ENCODE measurements around the gene COL23A1.

Gene COL23A1

DNA sequence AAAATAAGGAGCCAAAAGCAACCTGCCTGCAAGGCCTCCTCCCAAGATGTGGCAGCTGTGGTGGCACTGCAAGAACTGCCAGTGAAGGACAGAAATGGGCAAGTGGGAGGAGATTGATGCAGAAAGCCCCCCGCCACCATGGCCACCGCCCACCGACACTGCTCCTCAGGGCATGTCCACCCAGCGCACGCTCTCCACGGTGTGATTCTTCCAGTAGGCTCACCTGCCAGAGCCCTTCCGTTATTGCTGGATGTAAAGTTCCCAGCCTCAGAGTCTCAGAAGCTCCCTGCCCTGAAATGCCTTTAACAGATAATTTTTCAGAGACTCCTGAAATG lies 202.4 kb downstream of the COL23A1 start:
- Histone ChIP-seq H3K4me1 (ENCODE audit: control insufficient read depth in 2 of 2, insufficient read depth in 1 of 2, low read depth in 1 of 2, low read length in 2 of 2) (peaks cover 17 to 36% of the 10 kb centered on the region in 2 donors), H3K9me3 (replicated peaks in 1 of 2; ENCODE audit: control insufficient read depth in 2 of 2, insufficient read depth in 1 of 2, low read depth in 1 of 2, low read length in 2 of 2) (no peaks in the 10 kb centered on the region), H3K27ac (replicated peaks; ENCODE audit: low read length) (no peak overlapping the region), H3K36me3 (replicated peaks in 1 of 2; ENCODE audit: control insufficient read depth in 2 of 2, insufficient read depth in 2 of 2, low read length in 2 of 2) (no peaks in the 10 kb centered on the region), H3K4me2 (ENCODE audit: insufficient read depth, low read length, poor library complexity, severe bottlenecking) (no peak overlapping the region), H2BK12ac (ENCODE audit: low read length) (no peak overlapping the region), H3K18ac (ENCODE audit: low read length) (no peak overlapping the region), H3K23ac (ENCODE audit: low read depth, low read length, poor library complexity) (no peak overlapping the region), H2AK5ac (ENCODE audit: low read depth, low read length) (no peak overlapping the region), H3K27me3 (ENCODE audit: control insufficient read depth in 3 of 3, insufficient read depth in 3 of 3, low read depth in 1 of 3, low read length in 3 of 3) (no peaks in the 10 kb centered on the region), H3K4ac (ENCODE audit: low read length) (no peak overlapping the region), H2AFZ (ENCODE audit: low read length) (no peak overlapping the region), H3K4me3 (ENCODE audit: low read length in 2 of 2) (no peak overlapping the region), H3K9ac (ENCODE audit: low read depth, low read length, poor library complexity) (no peak overlapping the region), H4K8ac (ENCODE audit: low read depth, low read length) (no peak overlapping the region), H3K14ac (ENCODE audit: low read length) (no peak overlapping the region), H2BK5ac (ENCODE audit: low read length) (no peak overlapping the region), H2BK120ac (ENCODE audit: low read depth, low read length) (no peak overlapping the region), H4K91ac (ENCODE audit: low read depth, low read length, poor library complexity) (no peak overlapping the region), H2BK15ac (ENCODE audit: low read length) (no peak overlapping the region), H3K79me1 (ENCODE audit: low read depth, low read length) (no peaks in the 10 kb centered on the region)
- no peak for DNase-seq (ENCODE audit: low spot score)
- WGBS, 2 donors (ENCODE audit: extremely low coverage in 2 of 2, insufficient read length in 2 of 2, insufficient replicate concordance in 1 of 2) = no CpG with 5 or more reads among the region's 7 CpGs

DNA sequence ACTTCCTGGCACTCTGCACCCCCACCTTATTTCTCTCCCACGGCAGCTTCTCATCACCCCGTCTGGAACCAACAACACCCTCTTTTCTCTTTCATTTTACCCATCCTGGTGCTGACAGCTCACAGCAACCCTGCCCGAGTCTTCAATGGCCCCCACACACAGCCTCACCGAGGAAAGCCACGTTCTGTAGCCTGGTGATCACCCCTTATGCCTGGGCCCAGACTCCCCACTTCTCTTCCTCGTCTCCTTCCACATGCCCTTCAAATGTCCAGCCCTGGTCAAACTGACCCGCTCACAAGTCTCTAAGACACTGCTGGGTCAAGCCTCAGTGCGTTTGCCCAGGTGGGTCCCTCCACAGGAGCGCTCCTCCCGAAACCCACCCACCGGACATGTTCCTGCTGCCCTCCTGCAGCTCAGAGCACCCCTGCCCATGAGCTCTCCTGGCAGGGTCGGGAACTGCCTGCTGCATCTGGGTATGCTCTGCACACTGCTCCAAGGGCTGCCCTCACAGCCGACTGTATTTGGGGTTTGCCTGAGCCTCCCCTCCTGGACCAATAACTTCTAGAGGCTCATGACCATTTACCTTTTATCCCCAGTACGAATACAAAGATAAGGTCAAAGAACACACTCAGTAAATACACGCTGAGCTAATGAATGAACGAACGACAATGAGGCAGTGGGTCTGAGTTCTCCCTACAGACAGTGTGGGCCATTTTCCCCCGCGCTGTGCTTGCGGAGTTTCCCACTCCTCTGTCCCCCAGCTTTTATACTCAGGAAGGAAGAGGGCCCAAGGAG lies 202.9 kb downstream of the COL23A1 start:
- no peaks in the 10 kb centered on the region for H3K36me3 ChIP-seq (replicated peaks in 1 of 2; ENCODE audit: control insufficient read depth in 2 of 2, insufficient read depth in 2 of 2, low read length in 2 of 2)
- H3K18ac ChIP-seq (ENCODE audit: low read length) = peak overlapping the region; percentile 23
- no peak overlapping the region for H3K4me3 ChIP-seq (ENCODE audit: low read length in 2 of 2)
- H2AK5ac ChIP-seq (ENCODE audit: low read depth, low read length) = no peak overlapping the region
- no peak overlapping the region for H3K14ac ChIP-seq (ENCODE audit: low read length)
- H3K27ac ChIP-seq (replicated peaks; ENCODE audit: low read length) = no peak overlapping the region
- peak overlapping the region; percentile 35 for H2BK15ac ChIP-seq (ENCODE audit: low read length)
- no peak overlapping the region for H2BK12ac ChIP-seq (ENCODE audit: low read length)
- H3K27me3 ChIP-seq (ENCODE audit: control insufficient read depth in 3 of 3, insufficient read depth in 3 of 3, low read depth in 1 of 3, low read length in 3 of 3) = no peaks in the 10 kb centered on the region
- H3K4me1 ChIP-seq (ENCODE audit: control insufficient read depth in 2 of 2, insufficient read depth in 1 of 2, low read depth in 1 of 2, low read length in 2 of 2) = peaks cover 17 to 30% of the 10 kb centered on the region in 2 donors
- H4K91ac ChIP-seq (ENCODE audit: low read depth, low read length, poor library complexity) = no peak overlapping the region
- no peak overlapping the region for H2BK5ac ChIP-seq (ENCODE audit: low read length)
- no peak overlapping the region for H3K4ac ChIP-seq (ENCODE audit: low read length)
- H3K4me2 ChIP-seq (ENCODE audit: insufficient read depth, low read length, poor library complexity, severe bottlenecking) = no peak overlapping the region
- no peaks in the 10 kb centered on the region for H3K9me3 ChIP-seq (replicated peaks in 1 of 2; ENCODE audit: control insufficient read depth in 2 of 2, insufficient read depth in 1 of 2, low read depth in 1 of 2, low read length in 2 of 2)
- H4K8ac ChIP-seq (ENCODE audit: low read depth, low read length) = no peak overlapping the region
- no peak overlapping the region for H2BK120ac ChIP-seq (ENCODE audit: low read depth, low read length)
- no peak overlapping the region for H3K23ac ChIP-seq (ENCODE audit: low read depth, low read length, poor library complexity)
- no peak overlapping the region for H2AFZ ChIP-seq (ENCODE audit: low read length)
- DNase-seq (ENCODE audit: low spot score) = no peak
- H3K79me1 ChIP-seq (ENCODE audit: low read depth, low read length) = no peaks in the 10 kb centered on the region
- WGBS, 2 donors (ENCODE audit: extremely low coverage in 2 of 2, insufficient read length in 2 of 2, insufficient replicate concordance in 1 of 2) = no CpG with 5 or more reads among the region's 20 CpGs
- peak overlapping the region; percentile 18 for H3K9ac ChIP-seq (ENCODE audit: low read depth, low read length, poor library complexity)

DNA sequence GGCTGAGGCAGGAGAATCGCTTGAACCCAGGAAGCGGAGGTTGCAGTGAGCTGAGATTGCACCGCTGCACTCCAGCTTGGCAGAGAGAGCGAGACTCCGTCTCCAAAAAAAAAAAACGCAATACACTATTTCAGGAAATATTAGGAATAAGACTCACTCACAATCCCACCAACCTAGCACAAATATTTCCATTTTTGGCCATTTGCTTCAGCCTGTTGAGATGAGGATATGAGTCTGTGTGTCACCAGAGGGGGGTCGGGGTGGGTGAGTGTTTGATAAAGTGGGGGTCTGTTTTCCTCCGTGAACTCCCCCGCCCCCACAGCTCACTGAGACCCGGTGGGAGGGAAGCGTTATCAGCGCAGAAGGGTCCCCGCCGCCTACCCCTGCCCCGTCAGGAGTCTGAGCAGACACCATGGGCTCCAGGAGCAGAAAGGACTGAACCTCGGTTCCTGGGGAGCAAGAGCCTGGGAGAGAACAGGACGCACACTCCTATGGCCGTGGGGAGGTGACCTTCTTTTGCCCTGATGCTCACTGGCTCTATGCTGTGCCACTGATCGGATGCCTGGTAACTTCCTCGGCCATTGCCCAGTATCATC lies 203.8 kb downstream of the COL23A1 start:
- Histone ChIP-seq H3K4ac (ENCODE audit: low read length) (no peak overlapping the region), H2AFZ (ENCODE audit: low read length) (no peak overlapping the region), H3K18ac (ENCODE audit: low read length) (no peak overlapping the region), H2BK5ac (ENCODE audit: low read length) (no peak overlapping the region), H3K27me3 (ENCODE audit: control insufficient read depth in 3 of 3, insufficient read depth in 3 of 3, low read depth in 1 of 3, low read length in 3 of 3) (no peaks in the 10 kb centered on the region), H2AK5ac (ENCODE audit: low read depth, low read length) (peak overlapping the region; percentile 41), H3K9ac (ENCODE audit: low read depth, low read length, poor library complexity) (no peak overlapping the region), H4K8ac (ENCODE audit: low read depth, low read length) (no peak overlapping the region), H3K4me3 (ENCODE audit: low read length in 2 of 2) (no peak overlapping the region), H3K27ac (replicated peaks; ENCODE audit: low read length) (no peak overlapping the region), H3K14ac (ENCODE audit: low read length) (no peak overlapping the region), H3K4me1 (ENCODE audit: control insufficient read depth in 2 of 2, insufficient read depth in 1 of 2, low read depth in 1 of 2, low read length in 2 of 2) (peaks cover 17 to 29% of the 10 kb centered on the region in 2 donors), H3K23ac (ENCODE audit: low read depth, low read length, poor library complexity) (no peak overlapping the region), H3K79me1 (ENCODE audit: low read depth, low read length) (no peaks in the 10 kb centered on the region), H2BK120ac (ENCODE audit: low read depth, low read length) (no peak overlapping the region), H4K91ac (ENCODE audit: low read depth, low read length, poor library complexity) (no peak overlapping the region), H2BK12ac (ENCODE audit: low read length) (no peak overlapping the region), H3K4me2 (ENCODE audit: insufficient read depth, low read length, poor library complexity, severe bottlenecking) (no peak overlapping the region), H3K9me3 (replicated peaks in 1 of 2; ENCODE audit: control insufficient read depth in 2 of 2, insufficient read depth in 1 of 2, low read depth in 1 of 2, low read length in 2 of 2) (no peaks in the 10 kb centered on the region), H3K36me3 (replicated peaks in 1 of 2; ENCODE audit: control insufficient read depth in 2 of 2, insufficient read depth in 2 of 2, low read length in 2 of 2) (no peaks in the 10 kb centered on the region), H2BK15ac (ENCODE audit: low read length) (peak overlapping the region; percentile 6)
- no CpG with 5 or more reads among the region's 20 CpGs for WGBS, 2 donors (ENCODE audit: extremely low coverage in 2 of 2, insufficient read length in 2 of 2, insufficient replicate concordance in 1 of 2)
- no peak for DNase-seq (ENCODE audit: low spot score)

DNA sequence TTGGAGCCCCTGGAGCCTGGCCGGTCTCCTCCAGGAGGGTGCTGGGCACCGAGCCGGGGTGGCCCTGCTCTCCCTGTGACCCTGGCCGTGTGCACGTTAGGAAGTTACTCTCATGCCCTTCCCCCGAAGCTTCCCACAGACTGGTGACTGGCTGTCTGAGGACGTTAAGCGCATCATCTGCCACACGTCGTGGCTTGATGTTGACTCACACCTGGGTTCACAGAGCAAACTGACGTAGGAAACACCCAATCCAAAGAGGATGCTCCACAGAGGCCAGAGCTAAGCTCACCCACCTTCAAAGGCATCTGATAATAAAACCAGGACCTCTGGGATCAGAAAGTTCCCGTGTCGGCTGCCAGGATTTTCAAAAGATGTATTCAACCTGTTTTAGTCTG lies 204.7 kb downstream of the COL23A1 start:
- H3K4ac ChIP-seq (ENCODE audit: low read length) = no peak overlapping the region
- H3K4me3 ChIP-seq (ENCODE audit: low read length in 2 of 2) = no peak overlapping the region
- no peaks in the 10 kb centered on the region for H3K27me3 ChIP-seq (ENCODE audit: control insufficient read depth in 3 of 3, insufficient read depth in 3 of 3, low read depth in 1 of 3, low read length in 3 of 3)
- no peak for DNase-seq (ENCODE audit: low spot score)
- no peak overlapping the region for H2BK12ac ChIP-seq (ENCODE audit: low read length)
- whole genome bisulfite sequencing, 2 donors (ENCODE audit: extremely low coverage in 2 of 2, insufficient read length in 2 of 2, insufficient replicate concordance in 1 of 2) = no CpG with 5 or more reads among the region's 13 CpGs
- H3K4me1 ChIP-seq (ENCODE audit: control insufficient read depth in 2 of 2, insufficient read depth in 1 of 2, low read depth in 1 of 2, low read length in 2 of 2) = peaks cover 17 to 31% of the 10 kb centered on the region in 2 donors
- H4K91ac ChIP-seq (ENCODE audit: low read depth, low read length, poor library complexity) = no peak overlapping the region
- H2BK5ac ChIP-seq (ENCODE audit: low read length) = no peak overlapping the region
- H4K8ac ChIP-seq (ENCODE audit: low read depth, low read length) = no peak overlapping the region
- H3K9me3 ChIP-seq (replicated peaks in 1 of 2; ENCODE audit: control insufficient read depth in 2 of 2, insufficient read depth in 1 of 2, low read depth in 1 of 2, low read length in 2 of 2) = peaks cover 0 to 2% of the 10 kb centered on the region in 2 donors
- no peak overlapping the region for H3K14ac ChIP-seq (ENCODE audit: low read length)
- H2AFZ ChIP-seq (ENCODE audit: low read length) = no peak overlapping the region
- H3K27ac ChIP-seq (replicated peaks; ENCODE audit: low read length) = no peak overlapping the region
- peak overlapping the region; percentile 39 for H3K18ac ChIP-seq (ENCODE audit: low read length)
- H2AK5ac ChIP-seq (ENCODE audit: low read depth, low read length) = peak overlapping the region; percentile 89
- no peak overlapping the region for H2BK15ac ChIP-seq (ENCODE audit: low read length)
- no peak overlapping the region for H3K23ac ChIP-seq (ENCODE audit: low read depth, low read length, poor library complexity)
- H3K4me2 ChIP-seq (ENCODE audit: insufficient read depth, low read length, poor library complexity, severe bottlenecking) = no peak overlapping the region
- no peak overlapping the region for H2BK120ac ChIP-seq (ENCODE audit: low read depth, low read length)
- H3K36me3 ChIP-seq (replicated peaks in 1 of 2; ENCODE audit: control insufficient read depth in 2 of 2, insufficient read depth in 2 of 2, low read length in 2 of 2) = no peaks in the 10 kb centered on the region
- H3K79me1 ChIP-seq (ENCODE audit: low read depth, low read length) = no peaks in the 10 kb centered on the region
- H3K9ac ChIP-seq (ENCODE audit: low read depth, low read length, poor library complexity) = no peak overlapping the region

Data from neuronal stem cell (in vitro differentiated cells).